Vein endothelial cell (primary cell): ENCODE measurements around the gene ENPP6. TPM values are rescaled to one million over a fixed set of nuclear protein-coding genes. Genes with fewer than 3 reads are reported as not detected.

Experiments
- total RNA-seq: library from RNA; depleted of rRNA; stranded (reverse); fragments of >200 nt; gene quantifications from 2 replicates; pipeline ENCODE4 v1.2.3, GENCODE V29; 2012

ENPP6 gene
- not detected in 2 replicates for total RNA-seq

DNA sequence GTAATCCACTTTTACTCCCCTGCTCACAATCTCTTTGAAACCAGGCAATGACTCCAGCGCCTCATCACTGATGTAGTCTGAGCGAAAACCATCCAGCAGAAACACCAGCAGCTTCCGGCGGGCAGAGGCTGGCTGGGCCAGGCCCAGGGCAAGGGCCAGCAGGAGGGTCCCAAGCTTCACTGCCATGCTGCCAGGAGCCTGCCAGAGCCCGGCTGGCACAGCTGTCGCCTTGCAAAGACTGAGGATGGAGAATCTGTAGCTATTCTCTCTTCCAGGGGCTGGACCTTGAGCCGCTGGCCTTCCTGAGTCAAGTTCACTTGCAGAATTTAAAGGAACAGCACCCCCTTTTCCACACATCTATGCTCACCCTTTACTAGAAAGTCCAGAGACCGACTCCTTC lies at the start of gene ENPP6:
TSS of gene ENPP6 (minus strand) at position 240 of the 400 bp plus-strand sequence. CDS start at position 186, 54 bp downstream.

